HEK293 (cell line): ENCODE measurements around the gene SOCS1.

ENCODE experiments used
- CTCF ChIA-PET: fragments of 350-600 bp; formaldehyde crosslinking; extraction: SDS; loops from one replicate; lab custom pipeline; 2021; ENCODE audit warnings: antibody characterized with exemption; lab: Yijun Ruan, JAX
- POLR2A ChIA-PET: fragments of 300-600 bp; formaldehyde crosslinking; extraction: SDS; loops from one replicate; lab custom pipeline; 2020; ENCODE audit warnings: antibody characterized with exemption, inconsistent platforms; lab: Yijun Ruan, JAX
- H3K27ac ChIP-seq: fragments of 200-500 bp; sonication (Bioruptor generic); 2 replicates; pipeline ENCODE4 v1.5.1; 2014; ENCODE audit warnings: low read depth, low read length, control low read depth, inconsistent platforms; ENCODE audit errors: extremely low read depth
- H3K36me3 ChIP-seq, 2 experiments: fragments of 200-500 bp in 1 of 2; sonication (Bioruptor generic) in 1 of 2; 1 replicate in 1 of 2; 2 replicates in 1 of 2; pipeline ENCODE4 v1.5.1; 2014 to 2017; ENCODE audit warnings: inconsistent platforms in 2 of 2, low read length in 2 of 2; ENCODE audit not compliant: control insufficient read depth in 2 of 2, insufficient read depth in 1 of 2
- H3K4me1 ChIP-seq: fragments of 200-500 bp; sonication (Bioruptor generic); 2 replicates; pipeline ENCODE4 v1.5.1; 2014; ENCODE audit warnings: mild to moderate bottlenecking, low read length, inconsistent platforms; ENCODE audit not compliant: control insufficient read depth, insufficient read depth
- H3K4me3 ChIP-seq: 2 replicates; pipeline ENCODE4 v1.5.1; 2011; ENCODE audit warnings: low read depth, mild to moderate bottlenecking, control low read depth, low read length, moderate library complexity
- H3K9me3 ChIP-seq: fragments of 200-500 bp; sonication (Bioruptor generic); 2 replicates; pipeline ENCODE4 v1.5.1; 2014; ENCODE audit warnings: low read depth, low read length, inconsistent platforms; ENCODE audit not compliant: control insufficient read depth, insufficient read depth
- EGR2 ChIP-seq: fragments of 450-650 bp; formaldehyde crosslinking; IDR thresholded peaks from 2 replicates; pipeline ENCODE4 v1.5.1; 2016; ENCODE audit warnings: low read depth, missing biosample characterization, missing genetic modification characterization
- HOXD13 ChIP-seq: sonication (generic); formaldehyde crosslinking; IDR thresholded peaks from 2 replicates; pipeline ENCODE4 v1.8.0; 2022; ENCODE audit warnings: missing genetic modification reagents, borderline replicate concordance
- KLF8 ChIP-seq: fragments of 450-650 bp; formaldehyde crosslinking; IDR thresholded peaks from 2 replicates; pipeline ENCODE4 v1.5.1; 2016; ENCODE audit warnings: missing biosample characterization, missing genetic modification characterization
- MEIS1 ChIP-seq: sonication (generic); formaldehyde crosslinking; IDR thresholded peaks from 2 replicates; pipeline ENCODE4 v1.8.1; 2022; ENCODE audit warnings: missing genetic modification reagents, mild to moderate bottlenecking, borderline replicate concordance
- REPIN1 ChIP-seq: fragments of 450-650 bp; formaldehyde crosslinking; IDR thresholded peaks from 2 replicates; pipeline ENCODE4 v1.5.1; 2017; ENCODE audit warnings: missing biosample characterization, missing genetic modification characterization, low read depth
- YY1 ChIP-seq: fragments of 450-650 bp; formaldehyde crosslinking; IDR thresholded peaks from 2 replicates; pipeline ENCODE4 v1.5.1; 2018; ENCODE audit warnings: missing biosample characterization, missing genetic modification characterization
- ZFHX2 ChIP-seq: fragments of 450-650 bp; formaldehyde crosslinking; conservative IDR thresholded peaks from 2 replicates; pipeline ENCODE4 v1.5.1; 2016; ENCODE audit warnings: missing biosample characterization, missing genetic modification characterization
- ZNF140 ChIP-seq: fragments of 450-650 bp; formaldehyde crosslinking; IDR thresholded peaks from 2 replicates; pipeline ENCODE4 v1.5.1; 2016; ENCODE audit warnings: missing biosample characterization, missing genetic modification characterization
- ZNF169 ChIP-seq: fragments of 450-650 bp; formaldehyde crosslinking; IDR thresholded peaks from 2 replicates; pipeline ENCODE4 v1.5.1; 2016; ENCODE audit warnings: missing biosample characterization, missing genetic modification characterization
- ZNF223 ChIP-seq: fragments of 450-650 bp; formaldehyde crosslinking; IDR thresholded peaks from 2 replicates; pipeline ENCODE4 v1.5.1; 2016; ENCODE audit warnings: missing biosample characterization, missing genetic modification characterization
- ZNF366 ChIP-seq: fragments of 450-650 bp; formaldehyde crosslinking; conservative IDR thresholded peaks from 2 replicates; pipeline ENCODE4 v1.5.1; 2016; ENCODE audit warnings: missing biosample characterization, missing genetic modification characterization
- ZNF48 ChIP-seq: fragments of 450-650 bp; formaldehyde crosslinking; IDR thresholded peaks from 2 replicates; pipeline ENCODE4 v1.5.1; 2016; ENCODE audit warnings: missing biosample characterization, missing genetic modification characterization
- ZNF514 ChIP-seq: fragments of 450-650 bp; formaldehyde crosslinking; IDR thresholded peaks from 2 replicates; pipeline ENCODE4 v1.5.1; 2016; ENCODE audit warnings: missing biosample characterization, missing genetic modification characterization
- ZNF585B ChIP-seq: fragments of 450-650 bp; formaldehyde crosslinking; IDR thresholded peaks from 2 replicates; pipeline ENCODE4 v1.5.1; 2016; ENCODE audit warnings: missing biosample characterization, missing genetic modification characterization
- ZNF664 ChIP-seq: fragments of 450-650 bp; formaldehyde crosslinking; IDR thresholded peaks from 2 replicates; pipeline ENCODE4 v1.5.1; 2016; ENCODE audit warnings: missing biosample characterization, missing genetic modification characterization
- ZNF792 ChIP-seq: fragments of 450-650 bp; formaldehyde crosslinking; IDR thresholded peaks from 2 replicates; pipeline ENCODE4 v1.5.1; 2016; ENCODE audit warnings: missing biosample characterization, missing genetic modification characterization
- TF ChIP-seq, protein P1 (sequence below): fragments of 450-650 bp; formaldehyde crosslinking; conservative IDR thresholded peaks from 2 replicates; pipeline ENCODE4 v1.5.1; 2016; ENCODE audit warnings: low read depth, missing biosample characterization, missing genetic modification characterization

SOCS1 gene

DNA sequence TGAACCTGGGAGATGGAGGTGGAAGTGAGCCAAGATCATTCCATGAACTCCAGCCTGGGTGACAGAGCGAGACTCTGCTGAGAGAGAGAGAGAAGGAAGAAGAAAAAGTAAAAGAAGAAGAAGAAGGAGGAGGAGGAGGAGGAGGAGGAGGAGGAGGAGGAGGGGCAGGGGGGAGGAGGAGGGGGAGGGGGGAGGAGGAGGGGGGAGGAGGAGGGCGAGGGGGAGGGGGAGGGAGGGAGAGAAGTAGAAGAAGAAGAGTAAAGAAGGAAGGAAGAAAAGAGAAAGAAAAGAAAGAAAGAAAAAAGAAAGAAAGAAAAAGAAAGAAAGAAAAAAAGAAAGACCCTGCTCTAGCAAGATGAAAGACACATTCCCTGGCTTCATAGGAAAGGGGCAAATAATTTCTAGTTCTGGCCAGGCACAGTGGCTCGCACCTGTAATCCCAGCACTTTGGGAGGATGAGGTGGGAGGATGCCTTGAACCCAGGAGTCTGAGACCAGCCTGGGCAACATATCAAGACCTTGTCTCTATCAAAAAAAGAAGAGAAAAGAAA, 23.6 kb downstream of the SOCS1 start:
- no peak overlapping the region for H3K27ac ChIP-seq
- ChIA-PET POLR2A (no interaction called here), CTCF (interaction anchor here (0.6 kb wide), 1 partner anchor 52 kb away, joined by 3 read pairs; no protein-coding TSS in a partner anchor)
- TF ChIP-seq ZNF585B (tag by site-specific recombination) (no peak), ZNF366 (0 out of 2 replicates have a peak, but pooled peaks have one; percentile 16)
- H3K4me3 ChIP-seq: no peak overlapping the region
- H3K36me3 ChIP-seq: no peaks in the 10 kb centered on the region
- H3K4me1 ChIP-seq: no peaks in the 10 kb centered on the region
- no peaks in the 10 kb centered on the region for H3K9me3 ChIP-seq

DNA sequence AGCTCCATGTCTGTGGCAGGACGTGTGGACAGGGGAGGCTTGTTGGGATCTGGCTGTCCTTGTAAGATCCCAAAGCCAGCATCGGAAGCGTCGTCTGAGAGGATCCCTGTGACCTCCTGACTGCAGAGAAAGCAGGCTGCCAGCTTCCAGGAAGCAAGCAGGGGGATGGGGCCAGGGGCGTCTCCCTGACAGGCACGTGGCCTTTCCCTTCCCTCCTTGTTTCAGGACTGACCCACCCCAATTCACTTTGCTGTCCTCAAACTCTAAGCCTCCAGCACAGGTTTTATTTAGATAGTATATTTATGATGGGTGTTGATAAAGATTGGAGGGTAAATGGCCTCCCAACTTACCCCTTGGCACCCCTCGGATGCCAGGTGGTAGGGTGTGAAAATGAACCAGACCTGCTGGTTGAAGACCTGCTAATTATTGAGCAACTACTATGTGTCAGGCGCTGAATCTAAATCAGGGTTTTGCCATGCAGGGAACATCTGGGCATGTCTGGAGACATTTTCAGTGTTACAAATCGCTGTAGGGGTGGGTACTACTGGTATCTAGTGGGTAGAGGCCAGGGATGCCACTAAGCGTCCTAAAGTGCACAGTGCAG, 24.5 kb downstream of the SOCS1 start:
- H3K27ac ChIP-seq: no peak overlapping the region
- no peaks in the 10 kb centered on the region for H3K4me1 ChIP-seq
- CTCF ChIA-PET: interaction anchor here (0.7 to 0.9 kb wide), 2 partner anchors 12 to 256 kb away, joined by 3 to 4 read pairs; no protein-coding TSS in a partner anchor
- no peaks in the 10 kb centered on the region for H3K36me3 ChIP-seq
- no peaks in the 10 kb centered on the region for H3K9me3 ChIP-seq
- H3K4me3 ChIP-seq: no peak overlapping the region
- POLR2A ChIA-PET: no interaction called here
- TF ChIP-seq ZNF48 (tag by site-specific recombination) (no peak), ZNF140 (tag by site-specific recombination) (no peak), MEIS1 (no peak), ZNF664 (tag by site-specific recombination) (peak; percentile 85)
- TF ChIP-seq, protein P1, sequence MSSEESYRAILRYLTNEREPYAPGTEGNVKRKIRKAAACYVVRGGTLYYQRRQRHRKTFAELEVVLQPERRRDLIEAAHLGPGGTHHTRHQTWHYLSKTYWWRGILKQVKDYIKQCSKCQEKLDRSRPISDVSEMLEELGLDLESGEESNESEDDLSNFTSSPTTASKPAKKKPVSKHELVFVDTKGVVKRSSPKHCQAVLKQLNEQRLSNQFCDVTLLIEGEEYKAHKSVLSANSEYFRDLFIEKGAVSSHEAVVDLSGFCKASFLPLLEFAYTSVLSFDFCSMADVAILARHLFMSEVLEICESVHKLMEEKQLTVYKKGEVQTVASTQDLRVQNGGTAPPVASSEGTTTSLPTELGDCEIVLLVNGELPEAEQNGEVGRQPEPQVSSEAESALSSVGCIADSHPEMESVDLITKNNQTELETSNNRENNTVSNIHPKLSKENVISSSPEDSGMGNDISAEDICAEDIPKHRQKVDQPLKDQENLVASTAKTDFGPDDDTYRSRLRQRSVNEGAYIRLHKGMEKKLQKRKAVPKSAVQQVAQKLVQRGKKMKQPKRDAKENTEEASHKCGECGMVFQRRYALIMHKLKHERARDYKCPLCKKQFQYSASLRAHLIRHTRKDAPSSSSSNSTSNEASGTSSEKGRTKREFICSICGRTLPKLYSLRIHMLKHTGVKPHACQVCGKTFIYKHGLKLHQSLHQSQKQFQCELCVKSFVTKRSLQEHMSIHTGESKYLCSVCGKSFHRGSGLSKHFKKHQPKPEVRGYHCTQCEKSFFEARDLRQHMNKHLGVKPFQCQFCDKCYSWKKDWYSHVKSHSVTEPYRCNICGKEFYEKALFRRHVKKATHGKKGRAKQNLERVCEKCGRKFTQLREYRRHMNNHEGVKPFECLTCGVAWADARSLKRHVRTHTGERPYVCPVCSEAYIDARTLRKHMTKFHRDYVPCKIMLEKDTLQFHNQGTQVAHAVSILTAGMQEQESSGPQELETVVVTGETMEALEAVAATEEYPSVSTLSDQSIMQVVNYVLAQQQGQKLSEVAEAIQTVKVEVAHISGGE (tag by site-specific recombination): no peak

DNA sequence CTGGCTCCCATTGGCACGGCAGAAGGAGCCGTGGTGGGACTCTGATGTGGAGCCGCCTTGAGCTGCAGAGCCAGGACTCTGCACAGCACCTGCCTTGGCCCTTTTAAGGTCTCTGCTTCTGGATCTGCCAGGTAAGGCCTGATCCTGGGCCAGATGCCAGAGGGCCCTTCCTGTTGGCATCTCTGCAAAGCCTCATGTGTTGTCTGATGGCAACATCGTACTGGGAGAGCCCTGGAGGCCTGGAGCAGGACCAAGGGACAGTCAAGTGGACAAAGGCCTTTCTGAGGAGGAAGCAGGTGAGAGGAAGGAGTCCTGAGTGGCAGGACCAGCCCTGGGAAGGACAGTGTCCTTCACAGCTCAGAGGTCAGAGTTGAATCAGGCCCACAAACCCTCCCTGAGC, 26.1 kb downstream of the SOCS1 start:
- no peaks in the 10 kb centered on the region for H3K36me3 ChIP-seq
- H3K9me3 ChIP-seq: no peaks in the 10 kb centered on the region
- ChIA-PET CTCF (interaction anchor here (0.6 kb wide), 1 partner anchor 52 kb away, joined by 3 read pairs; no protein-coding TSS in a partner anchor), POLR2A (interaction anchor here (1.1 kb wide), 1 partner anchor 26 kb away, joined by 3 read pairs; no protein-coding TSS in a partner anchor)
- H3K4me1 ChIP-seq: no peaks in the 10 kb centered on the region
- H3K4me3 ChIP-seq: no peak overlapping the region
- TF ChIP-seq YY1 (tag by site-specific recombination) (no peak), ZNF792 (tag by site-specific recombination) (no peak), KLF8 (tag by site-specific recombination) (no peak), ZNF514 (tag by site-specific recombination) (no peak), HOXD13 (CRISPR knock-in tag) (no peak), REPIN1 (tag by site-specific recombination) (no peak), ZNF223 (no peak)
- TF ChIP-seq, all 188 proteins: peak for 0
- H3K27ac ChIP-seq: no peak overlapping the region

DNA sequence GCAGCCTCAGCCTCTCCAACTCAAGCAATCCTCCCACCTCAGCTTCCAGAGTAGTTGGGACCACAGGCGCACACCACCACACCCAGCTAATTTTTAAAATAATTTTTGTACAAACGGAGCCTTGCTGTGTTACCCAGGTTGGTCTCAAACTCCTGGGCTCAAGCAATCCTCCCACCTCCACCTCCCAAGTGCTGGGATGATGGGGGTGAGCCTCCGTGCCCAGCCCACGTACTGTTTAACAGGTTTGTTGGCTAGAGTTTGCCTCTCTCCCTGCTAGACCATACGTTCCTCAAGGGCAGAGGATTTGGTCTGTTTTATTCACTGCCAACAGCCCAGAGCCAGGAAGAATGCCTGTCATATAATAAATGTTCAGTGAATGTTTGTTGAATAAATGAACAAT, 26.6 kb downstream of the SOCS1 start:
- TF ChIP-seq ZNF169 (tag by site-specific recombination): no peak
- peak; percentile 57 for TF ChIP-seq ZFHX2 (tag by site-specific recombination)
- peak; percentile 58; the same call in 1 of the 2 replicates for TF ChIP-seq EGR2 (tag by site-specific recombination)
- TF ChIP-seq, all 188 proteins: peak for 2
- ChIA-PET CTCF (interaction anchor here (0.6 kb wide), 1 partner anchor 52 kb away, joined by 3 read pairs; no protein-coding TSS in a partner anchor), POLR2A (interaction anchor here (1.1 kb wide), 1 partner anchor 26 kb away, joined by 3 read pairs; no protein-coding TSS in a partner anchor)
- Histone ChIP-seq H3K4me3 (no peak overlapping the region), H3K9me3 (no peaks in the 10 kb centered on the region), H3K27ac (no peak overlapping the region), H3K36me3 (no peaks in the 10 kb centered on the region), H3K4me1 (no peaks in the 10 kb centered on the region)
